HFFc6 (cell line): ENCODE data around the gene ACP1. TPM values are rescaled to one million over a fixed set of nuclear protein-coding genes. Genes with fewer than 3 reads are reported as not detected.

ENCODE experiments used
- DNase-seq: peaks from one replicate; pipeline ENCODE4 v3.0.0-alpha.2; 2018
- H3K27ac Mint-ChIP-seq: 2 replicates; pipeline ENCODE4 v1.8.0; 2020; ENCODE audit warnings: mild to moderate bottlenecking, mixed read lengths
- H3K27me3 Mint-ChIP-seq: 2 replicates; pipeline ENCODE4 v1.8.0; 2021; ENCODE audit warnings: mild to moderate bottlenecking, moderate library complexity, mixed read lengths; ENCODE audit not compliant: insufficient read depth
- H3K36me3 Mint-ChIP-seq: 2 replicates; pipeline ENCODE4 v1.8.0; 2021; ENCODE audit warnings: low read depth, mixed read lengths
- H3K4me1 Mint-ChIP-seq: 2 replicates; pipeline ENCODE4 v1.8.0; 2020; ENCODE audit warnings: low read depth, mixed read lengths
- H3K4me3 Mint-ChIP-seq: 2 replicates; pipeline ENCODE4 v1.8.0; 2020; ENCODE audit warnings: mild to moderate bottlenecking, moderate library complexity, mixed read lengths
- H3K9me3 Mint-ChIP-seq: 2 replicates; pipeline ENCODE4 v1.8.0; 2020; ENCODE audit warnings: mild to moderate bottlenecking, mixed read lengths
- CTCF ChIP-seq: fragments of 200-600 bp; sonication (generic); IDR thresholded peaks from 2 replicates; pipeline ENCODE4 v1.5.0; 2021; ENCODE audit warnings: antibody characterized with exemption, mild to moderate bottlenecking
- total RNA-seq, 6 experiments: library from RNA; stranded (reverse); fragmentation: NEBNext Ultra II Directional; extraction: Animal tissue kit (Norgen Biotek cat#: 25700); gene quantifications; 2 replicates in 1 of 6; 3 replicates in 5 of 6; pipeline ENCODE4 v1.2.3, GENCODE V29; 2021

The ACP1 gene
- total RNA-seq, 6 experiments from 2014 or later = 83.4 to 95.3 (median 89.2) TPM

- Mint-ChIP-seq H3K4me3 (no peak overlapping the region), H3K36me3 (peaks cover 17% of the 10 kb centered on the region)
These were observed 15.4 kb downstream of the ACP1 start for GRCh38 chr2:279956-280649.

DNA sequence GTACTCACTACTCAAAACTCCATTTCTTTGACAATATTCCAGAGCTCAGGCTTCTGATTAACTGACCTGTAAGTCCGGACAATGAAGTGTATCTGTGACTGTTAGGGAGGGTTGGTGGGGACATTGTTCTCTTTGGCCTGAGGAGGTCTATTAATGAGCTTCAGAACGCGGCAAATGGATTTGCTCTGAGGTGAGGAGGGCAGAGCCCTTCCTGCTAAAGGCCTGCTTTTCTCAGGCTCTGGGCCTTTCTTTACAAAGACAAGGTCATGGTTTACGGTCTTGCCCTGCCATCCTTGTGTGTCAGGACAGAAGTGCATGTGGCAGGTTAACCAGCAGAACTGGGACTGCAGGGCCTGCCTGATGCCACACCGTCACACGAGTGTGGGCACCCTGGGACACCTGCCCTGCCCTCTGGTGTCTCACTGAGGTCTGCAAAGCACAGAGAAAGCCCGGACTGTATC lies 15.9 kb downstream of the ACP1 start:
- no peak overlapping the region for H3K27ac Mint-ChIP-seq
- H3K4me1 Mint-ChIP-seq = peaks cover 27% of the 10 kb centered on the region
- no peaks in the 10 kb centered on the region for H3K9me3 Mint-ChIP-seq
- peaks cover 17% of the 10 kb centered on the region for H3K36me3 Mint-ChIP-seq
- TF ChIP-seq CTCF = no peak
- no peaks in the 10 kb centered on the region for H3K27me3 Mint-ChIP-seq
- H3K4me3 Mint-ChIP-seq = no peak overlapping the region
- no peak for DNase-seq

More at GRCh38 chr2:279956-280649, 15.4 kb downstream of the ACP1 start:
- Mint-ChIP-seq H3K27ac (no peak overlapping the region), H3K9me3 (no peaks in the 10 kb centered on the region), H3K27me3 (no peaks in the 10 kb centered on the region), H3K4me1 (peaks cover 21% of the 10 kb centered on the region)
- TF ChIP-seq CTCF = no peak
- no peak for DNase-seq

DNA sequence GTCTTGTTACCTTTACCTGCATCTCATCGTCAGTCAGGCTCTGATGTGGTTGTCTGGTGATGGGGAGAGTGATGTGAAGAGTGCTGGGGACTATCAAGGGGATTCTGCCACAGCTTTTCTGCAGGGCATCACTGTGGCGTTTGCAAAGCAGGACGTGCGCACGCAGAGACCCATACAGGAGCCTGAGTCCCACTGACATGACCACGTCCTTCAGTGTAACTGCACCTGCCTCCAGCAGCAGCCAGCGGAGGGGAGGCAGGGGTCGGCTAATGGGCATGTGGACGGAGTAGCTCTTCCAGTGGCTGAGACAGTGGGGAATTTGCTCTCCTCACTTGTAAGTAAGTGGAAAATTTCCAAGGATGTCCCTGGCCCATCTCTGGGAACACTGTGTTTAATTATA lies 16.6 kb downstream of the ACP1 start:
- H3K36me3 Mint-ChIP-seq = peaks cover 13% of the 10 kb centered on the region
- no peaks in the 10 kb centered on the region for H3K9me3 Mint-ChIP-seq
- TF ChIP-seq CTCF = no peak
- DNase-seq = no peak
- no peak overlapping the region for H3K27ac Mint-ChIP-seq
- no peaks in the 10 kb centered on the region for H3K27me3 Mint-ChIP-seq
- H3K4me1 Mint-ChIP-seq = peaks cover 33% of the 10 kb centered on the region
- H3K4me3 Mint-ChIP-seq = no peak overlapping the region

- Mint-ChIP-seq H3K27me3 (peaks cover 4% of the 10 kb centered on the region; the same call in 1 of the 2 replicates), H3K36me3 (peaks cover 6% of the 10 kb centered on the region), H3K9me3 (no peaks in the 10 kb centered on the region), H3K4me3 (no peak overlapping the region), H3K27ac (no peak overlapping the region), H3K4me1 (peaks cover 33% of the 10 kb centered on the region)
- no peak for TF ChIP-seq CTCF
- DNase-seq = no peak
These were observed 17.9 kb downstream of the ACP1 start for GRCh38 chr2:282371-283263.

DNA sequence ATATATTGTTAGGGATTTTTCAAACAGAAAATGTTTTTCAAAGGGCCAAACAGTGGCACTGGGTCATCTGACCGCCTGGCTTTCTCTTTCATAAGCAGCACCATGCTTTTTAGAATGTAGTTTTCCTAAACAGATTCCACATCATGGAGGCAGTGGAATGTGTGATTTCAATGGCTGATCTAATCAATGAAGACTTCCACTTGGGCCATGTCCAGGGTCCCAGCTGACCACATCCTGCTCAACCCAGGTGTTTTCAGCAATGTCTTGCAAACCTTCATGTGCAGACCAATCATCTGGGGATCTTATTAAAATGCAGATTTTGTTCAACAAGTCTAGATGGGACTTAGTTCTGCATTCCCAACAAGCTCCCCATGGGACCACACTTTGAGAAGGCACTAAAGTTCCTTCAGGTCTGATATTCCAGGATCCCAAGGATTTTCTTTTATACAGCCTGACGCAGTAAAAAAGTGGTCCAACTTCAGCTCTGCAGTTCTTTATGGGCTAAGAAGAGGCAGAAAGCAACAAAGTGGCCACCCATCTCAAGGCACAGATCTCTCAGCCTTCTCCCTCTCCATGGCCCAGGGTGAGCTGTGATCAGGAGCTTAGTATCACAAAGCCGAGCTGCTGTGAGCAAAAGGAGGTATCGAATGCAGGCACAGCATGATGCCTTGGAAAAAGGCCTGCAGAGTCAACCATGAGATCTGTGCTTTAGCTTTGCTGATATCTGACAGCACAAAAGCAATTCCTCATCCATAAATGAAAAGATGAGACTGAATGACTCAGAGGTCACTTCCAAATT lies 19.4 kb downstream of the ACP1 start:
- no peaks in the 10 kb centered on the region for H3K9me3 Mint-ChIP-seq
- no peak overlapping the region for H3K4me3 Mint-ChIP-seq
- H3K4me1 Mint-ChIP-seq = peaks cover 33% of the 10 kb centered on the region
- peaks cover 6% of the 10 kb centered on the region for H3K36me3 Mint-ChIP-seq
- no peak for TF ChIP-seq CTCF
- no peak overlapping the region for H3K27ac Mint-ChIP-seq
- no peak for DNase-seq
- peaks cover 4% of the 10 kb centered on the region; the same call in 1 of the 2 replicates for H3K27me3 Mint-ChIP-seq
